HepG2 (cell line): Measurements from ENCODE around the gene MTA2. TPM values are rescaled to one million over a fixed set of nuclear protein-coding genes. Genes with fewer than 3 reads are reported as not detected.

Experiments
- CBX5 ChIP-seq: sonication (generic); formaldehyde crosslinking; IDR thresholded peaks from 2 replicates; pipeline ENCODE4 v1.4.0; 2020; ENCODE audit warnings: missing genetic modification reagents, borderline replicate concordance
- GMEB2 ChIP-seq: IDR thresholded peaks from 2 replicates; pipeline ENCODE4 v1.6.1; 2016; ENCODE audit warnings: missing biosample characterization, missing genetic modification reagents, low read depth
- HCFC1 ChIP-seq: fragments of 150-350 bp; IDR thresholded peaks from 2 replicates; pipeline ENCODE4 v1.6.1; 2014; ENCODE audit warnings: low read depth, low read length
- KAT8 ChIP-seq: IDR thresholded peaks from 2 replicates; pipeline ENCODE4 v1.6.1; 2016; ENCODE audit warnings: missing genetic modification reagents, missing compliant biosample characterization
- POLR2G ChIP-seq: fragments of 200-400 bp; formaldehyde crosslinking; IDR thresholded peaks from 2 replicates; pipeline ENCODE4 v1.6.1; 2018; ENCODE audit warnings: mild to moderate bottlenecking, low read depth, low read length, moderate library complexity
- SNAPC2 ChIP-seq: sonication (generic); formaldehyde crosslinking; IDR thresholded peaks from 2 replicates; pipeline ENCODE4 v1.8.1; 2022; ENCODE audit warnings: mild to moderate bottlenecking, missing genetic modification reagents
- SP140L ChIP-seq: sonication (generic); formaldehyde crosslinking; IDR thresholded peaks from 2 replicates; pipeline ENCODE4 v1.4.0; 2020; ENCODE audit warnings: missing genetic modification reagents, borderline replicate concordance
- SRF ChIP-seq: IDR thresholded peaks from 2 replicates; pipeline ENCODE4 v1.6.1; 2011; ENCODE audit warnings: mild to moderate bottlenecking, low read depth, low read length, moderate library complexity
- TCF12 ChIP-seq, 2 experiments: fragments of 450-650 bp in 1 of 2; sonication (generic) in 1 of 2; formaldehyde crosslinking in 1 of 2; IDR thresholded peaks; 2 replicates each; pipeline versions ENCODE4 v1.6.1 to v1.8.0; 2017 to 2022; ENCODE audit warnings: antibody characterized with exemption in 1 of 2, mild to moderate bottlenecking in 1 of 2, missing genetic modification reagents in 1 of 2, moderate library complexity in 1 of 2
- TEAD2 ChIP-seq: sonication (generic); formaldehyde crosslinking; IDR thresholded peaks from 2 replicates; pipeline ENCODE4 v1.9.0; 2021; ENCODE audit warnings: missing genetic modification reagents
- ZNF17 ChIP-seq: sonication (generic); formaldehyde crosslinking; IDR thresholded peaks from 2 replicates; pipeline ENCODE4 v1.5.0; 2020; ENCODE audit warnings: mild to moderate bottlenecking, missing genetic modification reagents
- ZNF333 ChIP-seq: sonication (generic); formaldehyde crosslinking; IDR thresholded peaks from 2 replicates; pipeline ENCODE4 v1.4.0; 2020; ENCODE audit warnings: mild to moderate bottlenecking, missing genetic modification reagents, borderline replicate concordance
- ZNF563 ChIP-seq: sonication (generic); formaldehyde crosslinking; IDR thresholded peaks from 2 replicates; pipeline ENCODE4 v1.8.0; 2022; ENCODE audit warnings: mild to moderate bottlenecking, moderate library complexity, missing genetic modification reagents
- ZNF704 ChIP-seq: sonication (generic); formaldehyde crosslinking; IDR thresholded peaks from 2 replicates; pipeline ENCODE4 v1.8.1; 2023; ENCODE audit warnings: mild to moderate bottlenecking, inconsistent platforms, moderate library complexity, missing genetic modification reagents, borderline replicate concordance
- ZNF770 ChIP-seq: sonication (generic); formaldehyde crosslinking; IDR thresholded peaks from 2 replicates; pipeline ENCODE4 v1.5.0; 2020; ENCODE audit warnings: mild to moderate bottlenecking, missing genetic modification reagents
- ZNF841 ChIP-seq: sonication (generic); formaldehyde crosslinking; IDR thresholded peaks from 2 replicates; pipeline ENCODE4 v1.8.1; 2023; ENCODE audit warnings: missing genetic modification reagents, borderline replicate concordance
- ZSCAN22 ChIP-seq: sonication (generic); formaldehyde crosslinking; IDR thresholded peaks from 2 replicates; pipeline ENCODE4 v1.4.0; 2020; ENCODE audit warnings: mild to moderate bottlenecking, missing genetic modification reagents
- polyA plus RNA-seq, 8 experiments: library from polyadenylated mRNA; depleted of rRNA in 3 of 8; stranded (reverse) in 7 of 8; unstranded in 1 of 8; fragments of >200 nt; fragmentation: Illumina TruSeq in 4 of 8; extraction: Trizol in 4 of 8; gene quantifications; 2 replicates each; pipeline versions ENCODE4 v1.2.1 to v1.2.3, GENCODE V29; 2011 to 2016; ENCODE audit warnings: low read depth in 4 of 8, missing spikeins in 1 of 8, mixed read lengths in 1 of 8; ENCODE audit not compliant: insufficient read depth in 1 of 8
- total RNA-seq, 5 experiments: library from RNA; depleted of rRNA; stranded (reverse); fragments of >200 nt; fragmentation: Illumina TruSeq; extraction: Trizol; gene quantifications; 2 replicates each; pipeline ENCODE4 v1.2.3, GENCODE V29; 2016; ENCODE audit warnings: low read depth in 1 of 5
- TF ChIP-seq, protein P1 (sequence below): IDR thresholded peaks from 2 replicates; pipeline ENCODE4 v1.6.1; 2016; ENCODE audit warnings: missing compliant biosample characterization, missing genetic modification reagents, borderline replicate concordance

MTA2 gene
- total and polyA plus RNA-seq, 2 of the 13 experiments (the other 11 are each of a cell fraction or from before 2014, with no cell fraction given): 14.0 to 70.0 TPM

DNA sequence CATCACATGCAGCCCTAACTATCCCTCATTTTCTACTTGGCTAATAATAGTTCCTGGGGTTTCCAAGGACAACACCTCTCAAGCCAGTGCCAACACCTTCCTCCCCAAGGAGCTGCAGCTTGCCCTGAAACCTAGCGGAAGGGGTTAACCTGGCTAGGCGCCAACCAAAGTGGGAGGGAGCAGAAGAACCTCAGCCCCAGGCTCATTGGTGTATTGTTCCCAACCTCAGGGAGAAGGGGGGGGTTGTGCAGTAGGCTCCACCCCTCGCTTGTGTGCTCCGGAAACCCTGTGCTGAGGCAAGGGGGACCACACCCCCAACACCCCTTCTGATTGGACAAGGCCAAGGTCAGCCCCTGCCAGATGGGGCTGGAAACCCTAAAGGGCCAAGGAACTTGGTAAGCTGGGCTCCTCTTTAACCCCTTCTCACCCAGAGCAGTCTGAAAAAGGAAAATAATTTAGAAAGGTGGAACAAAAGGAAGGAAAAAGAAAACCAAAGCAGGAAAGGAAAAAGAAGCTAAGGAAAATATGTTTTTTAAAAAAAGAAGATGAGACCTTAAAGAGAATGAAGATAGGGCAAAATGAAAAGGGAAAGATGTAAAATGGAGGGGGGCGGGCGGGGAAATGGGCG, 2.5 kb downstream of the MTA2 start (continued):
- TF ChIP-seq ZNF770 (CRISPR knock-in tag): no peak
- TF ChIP-seq CBX5 (CRISPR knock-in tag): peak; percentile 19; the same call in 1 of the 2 replicates
- no peak for TF ChIP-seq ZSCAN22
- no peak for TF ChIP-seq ZNF17 (CRISPR knock-in tag)
- TF ChIP-seq ZNF704 (CRISPR knock-in tag): no peak
- TF ChIP-seq GMEB2: no peak
- TF ChIP-seq SNAPC2 (CRISPR knock-in tag): no peak
- TF ChIP-seq ZNF333 (CRISPR knock-in tag): no peak
- TF ChIP-seq, protein P1, sequence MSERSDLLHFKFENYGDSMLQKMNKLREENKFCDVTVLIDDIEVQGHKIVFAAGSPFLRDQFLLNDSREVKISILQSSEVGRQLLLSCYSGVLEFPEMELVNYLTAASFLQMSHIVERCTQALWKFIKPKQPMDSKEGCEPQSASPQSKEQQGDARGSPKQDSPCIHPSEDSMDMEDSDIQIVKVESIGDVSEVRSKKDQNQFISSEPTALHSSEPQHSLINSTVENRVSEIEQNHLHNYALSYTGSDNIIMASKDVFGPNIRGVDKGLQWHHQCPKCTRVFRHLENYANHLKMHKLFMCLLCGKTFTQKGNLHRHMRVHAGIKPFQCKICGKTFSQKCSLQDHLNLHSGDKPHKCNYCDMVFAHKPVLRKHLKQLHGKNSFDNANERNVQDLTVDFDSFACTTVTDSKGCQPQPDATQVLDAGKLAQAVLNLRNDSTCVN (CRISPR knock-in tag): no peak
- no peak for TF ChIP-seq TEAD2 (CRISPR knock-in tag)
- peak; percentile 79 for TF ChIP-seq KAT8 (CRISPR knock-in tag)
- no peak for TF ChIP-seq SP140L (CRISPR knock-in tag)
- no peak for TF ChIP-seq HCFC1
- TF ChIP-seq POLR2G: peak; percentile 34; the same call in 1 of the 2 replicates
- TF ChIP-seq ZNF841 (CRISPR knock-in tag): no peak
- TF ChIP-seq TCF12 (IDR thresholded peaks at IDR 0.05): no peak
- TF ChIP-seq TCF12 (CRISPR knock-in tag; IDR thresholded peaks at IDR 0.05): no peak
- no peak for TF ChIP-seq ZNF563 (CRISPR knock-in tag)
- TF ChIP-seq SRF: no peak
